ENCODE data around the gene GLIS1.

DNA sequence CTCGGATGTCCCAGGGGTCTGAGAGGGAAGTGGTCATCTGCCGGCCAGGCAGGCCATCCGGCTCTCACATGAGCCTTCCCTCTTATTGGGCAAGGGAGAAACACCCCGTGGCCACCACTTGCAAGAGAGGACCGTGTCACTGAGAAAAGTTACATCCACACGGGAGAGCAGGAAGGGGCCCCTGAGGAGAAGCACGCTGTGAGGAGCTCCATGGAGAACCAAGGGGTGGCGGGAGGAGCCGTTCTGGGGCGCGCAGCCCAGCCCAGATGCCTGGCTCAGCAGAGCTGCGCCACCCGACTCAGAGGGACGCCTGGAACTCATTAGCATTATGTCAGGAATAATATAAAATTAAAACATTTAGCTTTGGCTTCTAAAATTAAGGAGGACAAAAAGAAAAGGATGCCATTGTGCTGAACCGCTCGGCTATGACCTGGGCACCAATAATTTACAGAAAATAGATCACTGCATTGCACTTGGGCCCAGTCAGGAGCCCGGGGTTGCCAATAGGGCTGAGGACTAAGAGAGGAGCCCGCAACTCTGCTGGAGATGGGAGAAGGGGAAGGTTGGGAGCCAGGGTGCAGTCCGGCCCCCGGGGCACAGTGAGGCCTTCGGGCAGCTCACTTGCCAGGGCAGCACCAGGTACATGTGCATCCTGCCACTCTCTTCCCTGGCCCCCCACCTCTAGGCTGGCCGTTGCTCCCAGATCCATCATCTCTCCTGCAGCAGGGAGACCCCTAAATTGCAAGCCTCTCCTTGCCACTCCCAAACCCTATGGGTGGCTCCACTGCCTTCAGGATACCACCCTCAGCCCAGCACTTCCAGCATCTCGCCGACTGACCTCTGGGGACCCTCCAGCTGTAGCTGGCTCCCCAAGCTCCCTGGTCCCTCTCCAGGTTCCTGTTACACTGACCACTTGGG, 194.9 kb downstream of the GLIS1 start:
- TF ChIP-seq, protein P1, sequence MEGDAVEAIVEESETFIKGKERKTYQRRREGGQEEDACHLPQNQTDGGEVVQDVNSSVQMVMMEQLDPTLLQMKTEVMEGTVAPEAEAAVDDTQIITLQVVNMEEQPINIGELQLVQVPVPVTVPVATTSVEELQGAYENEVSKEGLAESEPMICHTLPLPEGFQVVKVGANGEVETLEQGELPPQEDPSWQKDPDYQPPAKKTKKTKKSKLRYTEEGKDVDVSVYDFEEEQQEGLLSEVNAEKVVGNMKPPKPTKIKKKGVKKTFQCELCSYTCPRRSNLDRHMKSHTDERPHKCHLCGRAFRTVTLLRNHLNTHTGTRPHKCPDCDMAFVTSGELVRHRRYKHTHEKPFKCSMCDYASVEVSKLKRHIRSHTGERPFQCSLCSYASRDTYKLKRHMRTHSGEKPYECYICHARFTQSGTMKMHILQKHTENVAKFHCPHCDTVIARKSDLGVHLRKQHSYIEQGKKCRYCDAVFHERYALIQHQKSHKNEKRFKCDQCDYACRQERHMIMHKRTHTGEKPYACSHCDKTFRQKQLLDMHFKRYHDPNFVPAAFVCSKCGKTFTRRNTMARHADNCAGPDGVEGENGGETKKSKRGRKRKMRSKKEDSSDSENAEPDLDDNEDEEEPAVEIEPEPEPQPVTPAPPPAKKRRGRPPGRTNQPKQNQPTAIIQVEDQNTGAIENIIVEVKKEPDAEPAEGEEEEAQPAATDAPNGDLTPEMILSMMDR (IDR thresholded peaks at IDR 0.05; ENCODE audit: poor library complexity, severe bottlenecking) = no peak
- TF ChIP-seq POLR2AphosphoS5 (IDR thresholded peaks at IDR 0.05) (no peak), RAD21 (conservative IDR thresholded peaks at IDR 0.05) (no peak)
- TF ChIP-seq, protein P2, sequence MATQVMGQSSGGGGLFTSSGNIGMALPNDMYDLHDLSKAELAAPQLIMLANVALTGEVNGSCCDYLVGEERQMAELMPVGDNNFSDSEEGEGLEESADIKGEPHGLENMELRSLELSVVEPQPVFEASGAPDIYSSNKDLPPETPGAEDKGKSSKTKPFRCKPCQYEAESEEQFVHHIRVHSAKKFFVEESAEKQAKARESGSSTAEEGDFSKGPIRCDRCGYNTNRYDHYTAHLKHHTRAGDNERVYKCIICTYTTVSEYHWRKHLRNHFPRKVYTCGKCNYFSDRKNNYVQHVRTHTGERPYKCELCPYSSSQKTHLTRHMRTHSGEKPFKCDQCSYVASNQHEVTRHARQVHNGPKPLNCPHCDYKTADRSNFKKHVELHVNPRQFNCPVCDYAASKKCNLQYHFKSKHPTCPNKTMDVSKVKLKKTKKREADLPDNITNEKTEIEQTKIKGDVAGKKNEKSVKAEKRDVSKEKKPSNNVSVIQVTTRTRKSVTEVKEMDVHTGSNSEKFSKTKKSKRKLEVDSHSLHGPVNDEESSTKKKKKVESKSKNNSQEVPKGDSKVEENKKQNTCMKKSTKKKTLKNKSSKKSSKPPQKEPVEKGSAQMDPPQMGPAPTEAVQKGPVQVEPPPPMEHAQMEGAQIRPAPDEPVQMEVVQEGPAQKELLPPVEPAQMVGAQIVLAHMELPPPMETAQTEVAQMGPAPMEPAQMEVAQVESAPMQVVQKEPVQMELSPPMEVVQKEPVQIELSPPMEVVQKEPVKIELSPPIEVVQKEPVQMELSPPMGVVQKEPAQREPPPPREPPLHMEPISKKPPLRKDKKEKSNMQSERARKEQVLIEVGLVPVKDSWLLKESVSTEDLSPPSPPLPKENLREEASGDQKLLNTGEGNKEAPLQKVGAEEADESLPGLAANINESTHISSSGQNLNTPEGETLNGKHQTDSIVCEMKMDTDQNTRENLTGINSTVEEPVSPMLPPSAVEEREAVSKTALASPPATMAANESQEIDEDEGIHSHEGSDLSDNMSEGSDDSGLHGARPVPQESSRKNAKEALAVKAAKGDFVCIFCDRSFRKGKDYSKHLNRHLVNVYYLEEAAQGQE (IDR thresholded peaks at IDR 0.05; ENCODE audit: borderline replicate concordance) = no peak

Data from neural cell (in vitro differentiated cells).